ENCODE measurements around the gene SNAP25. TPM values are rescaled to one million over a fixed set of nuclear protein-coding genes. Genes with fewer than 3 reads are reported as not detected.

Gene SNAP25
- total and polyA plus RNA-seq, 9 of the 15 experiments (the other 6 are each of a cell fraction or from before 2014, with no cell fraction given) = 0.07 TPM; not detected in 8

- Histone ChIP-seq H3K4me3 (no peak overlapping the region), H3K4me2 (ENCODE audit: insufficient read depth, low read length) (no peak overlapping the region), H3K27ac (ENCODE audit: extremely low read depth, low read depth, low read length) (no peak overlapping the region), H3K9ac (ENCODE audit: insufficient read depth in 1 of 2, low read depth in 2 of 2, low read length in 2 of 2) (no peak overlapping the region), H3K4me1 (replicated peaks in 1 of 2; ENCODE audit: control insufficient read depth in 2 of 2, insufficient read depth in 2 of 2, low read length in 2 of 2) (no peaks in the 10 kb centered on the region), H3K36me3 (ENCODE audit: control insufficient read depth, insufficient read depth, low read length) (no peaks in the 10 kb centered on the region), H3K27me3 (ENCODE audit: control insufficient read depth in 2 of 2, insufficient read depth in 2 of 2, low read length in 2 of 2) (no peaks in the 10 kb centered on the region), H3K79me2 (ENCODE audit: control insufficient read depth, insufficient read depth, low read length) (no peaks in the 10 kb centered on the region), H2AFZ (ENCODE audit: low read depth, low read length) (no peak overlapping the region), H4K20me1 (replicated peaks; ENCODE audit: control insufficient read depth, insufficient read depth, low read length) (no peaks in the 10 kb centered on the region), H3K9me3 (replicated peaks; ENCODE audit: control insufficient read depth, insufficient read depth, low read depth, low read length) (no peaks in the 10 kb centered on the region), H3K9me1 (ENCODE audit: control insufficient read depth, insufficient read depth, low read length) (no peaks in the 10 kb centered on the region)
- DNase-seq (ENCODE audit: extremely low read depth in 1 of 4, low spot score in 3 of 4) (no peak), FAIRE-seq (no peak), ATAC-seq (no peak)
- intact Hi-C loops (cut with micrococcal nuclease) = no loop called here
- in situ Hi-C loops (cut with MboI) = no loop called here
- POLR2A ChIA-PET = no interaction called here
- BruUV-seq (replicated peaks) = no TSS peak
- 8% methylated on average over 2 of the region's 2 CpGs for WGBS (ENCODE audit: insufficient coverage, low coverage, missing lambda C conversion rate)
- TF ChIP-seq ZBTB43 (CRISPR knock-in tag; IDR thresholded peaks at IDR 0.05) (no peak), ZNF324 (CRISPR knock-in tag; IDR thresholded peaks at IDR 0.05) (no peak), CBX8 (IDR thresholded peaks at IDR 0.05; ENCODE audit: borderline replicate concordance, extremely low read depth, low read depth, low read length, poor library complexity, severe bottlenecking) (no peak), ZNF41 (CRISPR knock-in tag; conservative IDR thresholded peaks at IDR 0.05) (no peak)
- CTCF ChIA-PET (ENCODE audit: low intra/inter-chr PET ratio) = no interaction called here
These were observed 37.9 kb upstream of the SNAP25 start for GRCh38 chr20:10180651-10181235.
